ENCODE results near the gene RGMA.
"Not testable (repeated sequence)": the region's sequence is repeated elsewhere in the genome, so short reads cannot be mapped to it uniquely, and the experiment has no call there.

RGMA gene

DNA sequence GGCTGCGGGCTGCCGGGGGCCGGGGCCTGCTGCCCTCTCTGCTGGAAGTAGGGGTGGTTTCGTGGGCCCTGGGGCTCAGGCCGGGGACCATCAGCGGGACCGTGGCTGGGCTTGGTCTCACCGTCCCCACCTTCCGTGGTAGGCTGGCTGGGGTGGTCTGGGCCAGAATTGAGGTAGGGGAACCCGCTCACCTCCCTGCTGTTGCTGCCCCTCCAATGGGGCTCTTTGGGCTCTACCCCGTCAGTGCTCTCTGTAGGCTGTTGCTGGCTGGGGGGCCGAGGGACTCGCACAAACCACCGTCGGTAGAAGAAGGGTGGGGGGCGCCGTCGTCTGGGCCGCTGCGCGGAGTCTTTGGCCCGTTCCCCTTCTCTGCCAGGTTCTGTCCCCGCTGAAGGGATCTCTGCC, 23.4 kb downstream of the RGMA start:
- no peak for DNase-seq

DNA sequence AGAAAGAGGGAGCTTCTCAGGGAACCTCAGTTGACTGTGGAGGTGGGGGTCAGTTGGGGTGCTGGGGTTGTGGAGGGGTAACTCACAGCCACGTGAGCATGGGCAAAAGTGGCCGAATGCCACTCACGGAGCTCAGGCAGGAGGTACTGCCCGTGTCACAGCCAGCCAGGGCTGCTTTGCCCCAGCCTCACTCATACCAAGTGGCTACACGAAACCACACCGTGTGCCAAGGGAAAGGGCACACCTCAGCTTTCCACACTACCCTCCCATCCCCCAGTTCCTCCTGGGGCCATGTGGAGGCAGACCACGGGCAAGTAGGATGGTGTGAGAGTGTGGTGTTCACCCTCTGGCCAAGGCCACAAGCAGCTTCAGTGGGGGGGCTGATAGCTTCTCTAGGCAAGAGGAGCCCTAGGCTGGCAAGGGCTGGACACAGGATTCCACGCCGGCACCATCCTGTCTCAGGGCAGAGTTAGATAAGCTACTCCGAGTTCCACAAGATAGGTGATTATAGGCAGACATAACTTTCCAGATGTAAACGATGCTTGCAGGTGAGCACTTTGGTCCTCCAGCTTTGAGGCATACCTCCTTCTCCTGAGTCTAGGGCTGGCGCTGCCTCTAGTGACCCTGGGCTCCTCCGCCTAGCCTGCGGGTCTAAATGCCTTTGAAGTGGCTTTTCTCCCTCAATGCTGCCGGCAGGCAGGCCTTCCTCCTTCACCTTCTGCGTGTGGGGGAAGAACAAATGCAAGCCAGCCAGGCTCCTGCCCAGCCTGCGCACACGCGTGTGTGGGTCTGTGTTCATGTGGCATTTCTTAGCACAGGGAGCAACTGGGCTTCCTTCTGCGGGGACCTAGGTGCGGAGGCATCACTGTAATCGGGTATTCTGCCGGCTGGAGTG, 25.0 kb downstream of the RGMA start:
- no peak for DNase-seq

GRCh38 chr15:93063262-93063671, 25.7 kb downstream of the RGMA start:
- no peak for DNase-seq

GRCh38 chr15:93062628-93063261, 26.3 kb downstream of the RGMA start:
- not testable (repeated sequence) for DNase-seq

GRCh38 chr15:93060336-93061248, 28.4 kb downstream of the RGMA start:
- DNase-seq, result no peak

GRCh38 chr15:93059442-93059841, 29.6 kb downstream of the RGMA start:
- DNase-seq, result no peak

DNA sequence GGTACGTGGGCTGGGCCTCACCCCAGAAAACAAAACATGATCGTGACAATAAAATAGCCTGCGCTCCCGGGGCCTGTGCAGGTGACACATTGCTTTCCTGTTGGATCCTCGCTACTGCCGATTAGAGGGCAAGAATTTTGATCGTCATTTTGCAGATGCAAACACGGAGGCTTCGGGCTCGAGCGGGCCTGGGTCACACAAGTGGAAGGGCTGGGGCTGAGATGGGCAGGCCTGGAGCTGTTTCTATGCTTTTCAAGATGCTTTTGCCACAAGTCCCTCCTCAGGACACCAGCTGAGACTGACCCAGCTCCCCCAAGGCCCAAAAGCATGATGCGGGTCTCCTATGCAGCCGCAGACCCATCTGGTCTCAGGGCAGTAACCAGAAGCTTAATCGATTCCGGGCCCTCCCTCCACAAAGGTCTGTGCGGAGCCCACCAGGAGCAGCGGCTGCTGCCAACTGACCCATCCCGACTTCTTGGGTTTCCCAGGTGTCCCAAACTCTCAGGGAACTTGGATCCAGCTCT, 30.0 kb downstream of the RGMA start:
- no peak for DNase-seq

- no peak for DNase-seq
Measured at GRCh38 chr15:93058128-93058527, 30.9 kb downstream of the RGMA start.

DNA sequence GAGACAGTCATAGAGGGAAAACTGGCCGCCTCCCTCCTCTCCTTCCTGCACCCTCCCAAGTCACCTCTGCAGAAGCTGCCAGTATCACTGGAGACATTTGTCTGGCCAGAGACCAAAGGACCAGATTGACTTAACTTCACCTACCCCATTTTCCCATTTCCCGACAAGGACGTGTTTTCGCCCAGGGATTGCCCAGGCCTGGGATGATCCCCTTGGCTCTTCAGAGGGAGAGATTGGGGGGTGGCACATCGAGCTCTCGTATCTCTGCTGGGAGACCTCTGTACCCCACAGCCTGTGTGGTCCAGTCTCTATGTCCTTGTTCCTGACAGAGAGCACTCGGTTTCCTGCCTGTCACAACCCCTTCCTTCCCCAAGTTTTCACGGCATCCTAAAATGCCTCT, 31.4 kb downstream of the RGMA start:
- DNase-seq, result no peak

DNA sequence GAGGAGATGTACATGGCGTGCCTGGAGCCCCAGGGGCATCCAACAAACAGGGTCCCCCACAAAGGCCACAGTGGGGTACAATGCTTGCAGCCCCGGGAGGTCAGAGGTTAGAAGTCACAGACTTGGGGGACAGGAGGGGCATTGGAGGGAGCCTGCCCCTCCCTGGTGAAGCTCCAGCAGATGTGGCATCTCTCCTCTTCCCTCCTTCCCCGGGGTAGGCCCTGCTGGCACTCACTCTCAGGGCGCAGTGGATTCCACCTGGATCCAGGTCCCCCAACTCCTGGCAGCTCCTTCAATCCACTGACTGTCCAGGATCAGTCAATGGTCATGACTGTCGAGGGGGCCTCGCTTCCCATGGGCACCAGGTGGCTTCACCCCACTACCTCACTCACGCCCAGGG, 32.2 kb downstream of the RGMA start:
- DNase-seq, result no peak

GRCh38 chr15:93055211-93055610, 33.8 kb downstream of the RGMA start:
- DNase-seq, result no peak

DNA sequence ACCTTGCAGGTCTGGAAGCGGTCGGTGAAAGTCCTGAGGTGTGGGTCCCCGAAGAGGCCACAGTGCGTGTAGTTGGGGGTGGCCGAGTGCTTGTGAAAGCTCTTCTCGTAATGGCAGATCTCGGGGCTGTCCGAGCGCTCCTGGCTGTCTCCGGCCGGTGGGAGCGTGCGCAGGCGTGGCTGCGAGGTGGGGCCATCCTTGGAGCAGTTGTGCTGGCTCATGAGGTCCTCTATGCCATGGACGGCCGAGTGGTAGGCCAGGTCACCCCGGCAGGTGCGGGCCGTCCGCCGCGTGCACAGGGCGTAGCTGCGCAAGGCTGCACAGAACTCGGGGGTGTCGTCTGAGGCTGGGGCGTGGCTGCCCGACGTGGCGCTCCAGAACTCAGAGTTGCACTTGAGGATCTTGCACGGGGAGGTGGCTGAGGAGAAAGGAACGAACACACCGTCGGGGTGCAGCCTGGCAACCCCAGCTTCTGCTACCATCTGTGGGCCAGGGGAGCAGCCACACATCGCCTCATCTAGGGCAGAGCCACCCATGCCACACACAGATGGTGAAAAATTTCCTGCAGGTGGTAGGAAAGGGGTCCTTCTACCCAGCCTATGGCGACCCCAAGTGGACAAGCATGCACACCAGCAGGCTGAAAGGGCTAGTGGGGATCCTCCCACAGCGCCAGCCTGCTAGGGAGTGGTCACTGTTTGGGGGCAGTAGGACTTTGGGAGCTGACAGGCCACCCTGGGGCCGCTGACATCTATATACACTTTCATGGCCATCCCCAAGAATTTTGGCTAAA, 36.7 kb downstream of the RGMA start:
- no peak for DNase-seq

- DNase-seq, result no peak
Measured at GRCh38 chr15:93051236-93052089, 37.5 kb downstream of the RGMA start.

DNA sequence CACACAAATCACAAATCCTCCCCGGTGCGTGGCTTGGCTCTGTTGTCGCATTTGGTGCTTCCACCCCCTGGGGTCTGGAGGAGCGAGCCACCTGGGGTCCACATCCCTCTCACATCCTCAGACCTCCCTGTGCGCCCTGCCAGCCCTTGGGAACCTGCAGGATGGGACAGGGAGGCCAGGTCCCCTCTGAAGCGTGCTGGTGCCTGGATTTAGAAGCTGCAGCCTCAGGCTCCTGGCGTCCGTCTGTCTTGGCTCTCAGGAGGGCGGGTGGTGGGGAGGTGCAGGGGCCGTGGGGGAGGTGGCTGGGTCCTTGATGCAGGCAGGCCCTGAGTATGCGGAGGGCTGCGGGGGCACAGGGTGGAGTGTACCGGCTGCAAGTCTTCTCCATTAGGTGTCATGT, 38.4 kb downstream of the RGMA start:
- DNase-seq, result no peak

DNA sequence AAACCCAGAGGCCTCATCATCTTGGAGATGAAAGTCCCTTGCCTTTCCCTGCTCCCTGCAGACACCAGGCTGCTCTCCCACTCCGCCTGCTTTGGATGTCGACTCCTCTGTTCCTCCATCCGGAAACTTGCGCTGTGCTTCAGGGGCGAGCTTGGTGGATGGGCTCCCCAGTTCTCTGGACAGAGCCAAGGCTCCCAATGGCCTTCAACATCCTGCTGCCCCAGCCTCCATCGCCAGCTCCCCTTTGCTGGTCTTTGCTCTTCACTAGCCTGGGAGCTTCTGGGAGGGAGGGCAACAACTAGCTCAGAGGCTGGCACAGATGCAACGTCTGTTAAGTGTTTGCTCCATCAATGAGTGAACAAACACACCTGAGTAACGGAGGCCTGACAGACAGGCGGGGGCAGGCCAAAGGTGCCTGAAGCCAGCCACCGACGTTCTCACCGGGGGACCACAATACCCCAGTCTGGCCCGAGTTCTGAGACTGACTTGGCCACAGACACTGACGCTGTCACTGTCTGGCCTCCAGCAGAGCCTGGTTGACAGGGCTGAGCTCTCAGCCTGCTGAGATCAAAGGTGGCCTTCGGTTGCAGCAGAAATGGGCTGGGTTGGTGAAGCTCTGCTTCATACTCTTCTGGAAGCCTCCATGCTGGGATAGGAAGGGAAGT, 39.0 kb downstream of the RGMA start:
- no peak for DNase-seq

- no peak for DNase-seq
Measured at GRCh38 chr15:93049233-93049632, 39.8 kb downstream of the RGMA start.

- no peak for DNase-seq
Measured at GRCh38 chr15:93048759-93049161, 40.3 kb downstream of the RGMA start.

GRCh38 chr15:93048426-93048721, 40.6 kb downstream of the RGMA start:
- DNase-seq, result no peak

- no peak for DNase-seq
Measured at GRCh38 chr15:93047621-93048425, 41.2 kb downstream of the RGMA start.

DNA sequence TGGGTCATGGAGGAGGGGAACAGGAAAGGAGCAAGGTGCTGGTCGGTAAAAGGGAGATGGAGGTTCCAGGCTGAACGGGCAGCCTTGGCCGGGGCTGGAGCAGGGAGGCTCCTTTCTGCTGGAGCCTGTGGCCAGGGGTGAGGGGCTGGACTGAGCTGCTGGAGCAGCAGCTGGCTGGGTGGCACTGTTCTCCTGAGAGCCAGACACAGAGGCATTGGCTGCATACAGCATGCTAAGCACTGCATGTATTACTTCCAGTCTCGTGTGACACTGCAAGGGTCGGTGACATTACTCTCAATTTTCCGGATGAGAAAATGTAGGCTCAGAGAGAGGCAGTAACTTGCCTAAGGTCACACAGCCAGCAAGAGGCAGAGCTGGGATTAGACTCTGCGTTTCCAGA, 42.3 kb downstream of the RGMA start:
- DNase-seq, result no peak

Data from T1000 (cell line).